GM23248 (cell line): ENCODE results near the gene HOXB5. TPM values are rescaled to one million over a fixed set of nuclear protein-coding genes. Genes with fewer than 3 reads are reported as not detected.

Experiments
- DNase-seq: peaks from one replicate; pipeline ENCODE4 v3.0.0-alpha.2; 2015
- H2AFZ ChIP-seq: fragments of 200-600 bp; sonication (generic); 2 replicates; pipeline ENCODE4 v1.6.1; 2016; ENCODE audit warnings: antibody characterized with exemption
- H3F3A ChIP-seq: fragments of 200-600 bp; sonication (generic); 2 replicates; pipeline ENCODE4 v1.6.1; 2016; ENCODE audit warnings: mild to moderate bottlenecking, antibody characterized with exemption, mixed run types; ENCODE audit not compliant: insufficient read depth
- H3K27ac ChIP-seq: fragments of 200-600 bp; sonication (generic); 2 replicates; pipeline ENCODE4 v1.5.1; 2016; ENCODE audit warnings: mild to moderate bottlenecking
- H3K27me3 ChIP-seq: fragments of 200-600 bp; sonication (generic); replicated peaks from 2 replicates; pipeline ENCODE4 v1.6.1; 2016; ENCODE audit warnings: mild to moderate bottlenecking; ENCODE audit not compliant: insufficient read depth
- H3K36me3 ChIP-seq: fragments of 200-600 bp; sonication (generic); 2 replicates; pipeline ENCODE4 v1.6.1; 2016; ENCODE audit warnings: low read depth, mild to moderate bottlenecking
- H3K4me1 ChIP-seq: fragments of 200-600 bp; sonication (generic); 2 replicates; pipeline ENCODE4 v1.6.1; 2016; ENCODE audit warnings: mild to moderate bottlenecking; ENCODE audit not compliant: insufficient read depth
- H3K4me2 ChIP-seq: fragments of 200-600 bp; sonication (generic); one replicate; pipeline ENCODE4 v1.6.1; 2016; ENCODE audit warnings: mild to moderate bottlenecking; ENCODE audit not compliant: unreplicated experiment
- H3K4me3 ChIP-seq: fragments of 200-600 bp; sonication (generic); 2 replicates; pipeline ENCODE4 v1.5.1; 2016; ENCODE audit warnings: mild to moderate bottlenecking
- H3K79me2 ChIP-seq: fragments of 200-600 bp; sonication (generic); 2 replicates; pipeline ENCODE4 v1.6.1; 2016; ENCODE audit warnings: mild to moderate bottlenecking; ENCODE audit not compliant: insufficient read depth
- H3K9ac ChIP-seq: fragments of 200-600 bp; sonication (generic); 2 replicates; pipeline ENCODE4 v1.6.1; 2016; ENCODE audit warnings: mild to moderate bottlenecking
- H3K9me2 ChIP-seq: fragments of 200-600 bp; sonication (generic); 2 replicates; pipeline ENCODE4 v1.6.1; 2016; ENCODE audit warnings: mixed run types, mild to moderate bottlenecking, moderate library complexity; ENCODE audit not compliant: insufficient read depth
- H3K9me3 ChIP-seq: fragments of 200-600 bp; sonication (generic); one replicate; pipeline ENCODE4 v1.6.1; 2017; ENCODE audit warnings: low read depth
- H4K20me1 ChIP-seq: fragments of 200-600 bp; sonication (generic); 2 replicates; pipeline ENCODE4 v1.6.0; 2016; ENCODE audit not compliant: insufficient read depth
- EZH2 ChIP-seq: fragments of 200-600 bp; sonication (generic); IDR thresholded peaks from 2 replicates; pipeline ENCODE4 v1.6.1; 2018; ENCODE audit warnings: antibody characterized with exemption, mild to moderate bottlenecking; ENCODE audit not compliant: insufficient read depth, poor library complexity, severe bottlenecking
- EZH2phosphoT487 ChIP-seq: fragments of 200-600 bp; sonication (generic); IDR thresholded peaks from 2 replicates; pipeline ENCODE4 v1.6.1; 2018; ENCODE audit warnings: antibody characterized with exemption, moderate library complexity, mild to moderate bottlenecking, low read depth; ENCODE audit not compliant: insufficient read depth
- WGBS, 2 experiments: methylation state at CpG; one replicate each; pipeline ENCODE4 v1.1.6; 2015 to 2017; ENCODE audit warnings: low lambda C conversion rate in 2 of 2, low coverage in 1 of 2; ENCODE audit errors: missing lambda C conversion rate in 2 of 2; 5-methylcytosine and 5-hydroxymethylcytosine counted together
- in situ Hi-C: fragments of 300-500 bp; cut with MboI; formaldehyde crosslinking; loops from 2 replicates; pipeline ENCODE4 v1.15.0; 2020
- polyA plus RNA-seq: library from polyadenylated mRNA; unstranded; fragments of >200 nt; fragmentation: Nextera tagmentation; extraction: Ambion mirVana; gene quantifications from 2 replicates; pipeline ENCODE4 v1.2.1, GENCODE V29; 2016
- total RNA-seq: library from RNA; depleted of rRNA; stranded (reverse); fragments of >200 nt; shearing (Covaris generic); gene quantifications from 2 replicates; pipeline ENCODE4 v1.2.3, GENCODE V29; 2014

Gene HOXB5
- total and polyA plus RNA-seq, 2 experiments from 2014 or later, result 0.22 to 2.0 TPM

DNA sequence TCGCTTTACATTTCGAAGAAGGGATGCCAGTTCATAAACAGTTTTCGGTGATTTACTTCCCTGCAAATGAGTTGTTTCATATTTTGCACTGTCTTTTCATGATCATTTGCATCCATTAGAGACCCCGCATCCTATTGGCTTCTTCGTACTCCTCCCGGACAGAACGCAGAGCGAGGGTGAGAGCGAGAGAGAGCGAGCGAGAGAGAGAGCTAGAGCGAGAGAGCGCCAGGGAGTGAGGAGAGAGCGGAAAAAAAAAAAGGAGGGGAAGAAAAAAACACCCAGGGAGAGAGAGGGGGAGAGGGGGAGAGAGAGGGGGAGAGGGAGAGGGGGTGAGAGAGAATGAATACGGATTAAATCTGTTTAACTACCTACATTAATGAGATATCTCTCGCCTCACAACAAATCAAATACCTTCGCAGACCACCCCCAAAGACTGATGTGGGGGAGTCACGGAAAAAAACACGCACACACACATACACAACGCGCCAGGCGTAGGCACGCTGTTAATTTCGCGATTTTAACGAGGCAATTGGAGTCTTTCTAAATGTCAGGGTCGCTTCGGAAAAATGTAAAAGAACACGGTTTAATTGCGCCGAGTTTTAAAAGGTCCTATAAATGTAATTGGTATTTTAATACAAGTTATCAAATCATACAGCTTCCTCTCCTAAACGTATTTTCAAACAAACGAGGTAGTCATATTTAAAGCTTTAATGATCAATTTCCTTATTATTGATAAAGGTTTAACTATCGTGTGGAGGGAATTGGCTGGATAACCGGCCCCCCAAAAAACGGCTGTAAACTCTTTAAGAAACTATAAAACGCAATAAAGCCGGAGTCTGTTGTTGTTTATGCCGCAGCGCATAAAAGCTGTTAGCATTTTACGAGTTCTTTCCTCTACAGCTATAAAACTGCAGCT is 21.7 kb upstream of the HOXB5 start, which contains the start of gene HOXB8:
Gene HOXB8, minus strand, starts transcription at position 246 of the 916 bp plus-strand sequence. CDS start 588 bp downstream, outside the sequence.
- no peaks in the 10 kb centered on the region for H3K9me2 ChIP-seq
- no peaks in the 10 kb centered on the region; the same call in 1 of the 2 replicates for H3K4me1 ChIP-seq
- no peaks in the 10 kb centered on the region for H3K36me3 ChIP-seq
- H3F3A ChIP-seq, result no peaks in the 10 kb centered on the region
- no peak within 1 kb of the TSS for H3K9ac ChIP-seq
- no peak within 1 kb of the TSS for H2AFZ ChIP-seq
- 18 to 23% methylated on average over 39 to 41 of the region's 41 CpGs for WGBS, 2 experiments
- H3K27me3 ChIP-seq, result peaks cover 67% of the 10 kb centered on the region
- in situ Hi-C loops, result no loop called here
- H3K27ac ChIP-seq, result no peak within 1 kb of the TSS
- peak; percentile 77; the same call in 1 of the 2 replicates for TF ChIP-seq EZH2phosphoT487
- TF ChIP-seq EZH2, result peak; percentile 97
- no peak within 1 kb of the TSS for H3K4me3 ChIP-seq
- H3K4me2 ChIP-seq, result no peak within 1 kb of the TSS
- H3K79me2 ChIP-seq, result no peaks in the 10 kb centered on the region
- DNase-seq, result no peak
- no peaks in the 10 kb centered on the region for H4K20me1 ChIP-seq
- H3K9me3 ChIP-seq, result no peaks in the 10 kb centered on the region

GRCh38 chr17:48613862-48614694 is 20.5 kb upstream of the HOXB5 start:
- Histone ChIP-seq H2AFZ (no peak overlapping the region), H3K9ac (no peak overlapping the region), H3K9me3 (no peaks in the 10 kb centered on the region), H3K4me1 (no peaks in the 10 kb centered on the region; the same call in 1 of the 2 replicates), H3K4me2 (no peak overlapping the region), H3K36me3 (no peaks in the 10 kb centered on the region), H4K20me1 (no peaks in the 10 kb centered on the region), H3K79me2 (no peaks in the 10 kb centered on the region), H3K27me3 (peaks cover 54% of the 10 kb centered on the region), H3F3A (no peaks in the 10 kb centered on the region), H3K4me3 (no peak overlapping the region), H3K27ac (no peak overlapping the region), H3K9me2 (no peaks in the 10 kb centered on the region)
- TF ChIP-seq EZH2, result peak; percentile 97
- TF ChIP-seq EZH2phosphoT487, result peak; percentile 81
- in situ Hi-C loops, result no loop called here
- 15% methylated on average over 41 to 55 of the region's 55 CpGs for WGBS, 2 experiments
- peak; percentile 36 for DNase-seq

GRCh38 chr17:48612854-48613691 is 19.5 kb upstream of the HOXB5 start:
- H3K4me2 ChIP-seq, result peak overlapping the region; percentile 93
- in situ Hi-C loops, result no loop called here
- peak overlapping the region; percentile 39; the same call in 1 of the 2 replicates for H3K9ac ChIP-seq
- 0 out of 2 replicates have a peak, but pooled peaks have one; percentile 11 for TF ChIP-seq EZH2phosphoT487
- TF ChIP-seq EZH2, result no peak
- no peaks in the 10 kb centered on the region for H3K36me3 ChIP-seq
- no peaks in the 10 kb centered on the region for H3K9me2 ChIP-seq
- H2AFZ ChIP-seq, result peak overlapping the region; percentile 85
- peak overlapping the region; percentile 72 for H3K4me3 ChIP-seq
- no peaks in the 10 kb centered on the region for H4K20me1 ChIP-seq
- no peaks in the 10 kb centered on the region for H3K79me2 ChIP-seq
- no peak overlapping the region for H3K27ac ChIP-seq
- peak; percentile 76 for DNase-seq
- H3K4me1 ChIP-seq, result no peaks in the 10 kb centered on the region; the same call in 1 of the 2 replicates
- H3K9me3 ChIP-seq, result no peaks in the 10 kb centered on the region
- H3F3A ChIP-seq, result no peaks in the 10 kb centered on the region
- 4 to 6% methylated on average over 42 to 56 of the region's 67 CpGs for WGBS, 2 experiments
- peaks cover 46% of the 10 kb centered on the region for H3K27me3 ChIP-seq
